ENCODE data around the gene EFTUD2.

EFTUD2 gene

DNA sequence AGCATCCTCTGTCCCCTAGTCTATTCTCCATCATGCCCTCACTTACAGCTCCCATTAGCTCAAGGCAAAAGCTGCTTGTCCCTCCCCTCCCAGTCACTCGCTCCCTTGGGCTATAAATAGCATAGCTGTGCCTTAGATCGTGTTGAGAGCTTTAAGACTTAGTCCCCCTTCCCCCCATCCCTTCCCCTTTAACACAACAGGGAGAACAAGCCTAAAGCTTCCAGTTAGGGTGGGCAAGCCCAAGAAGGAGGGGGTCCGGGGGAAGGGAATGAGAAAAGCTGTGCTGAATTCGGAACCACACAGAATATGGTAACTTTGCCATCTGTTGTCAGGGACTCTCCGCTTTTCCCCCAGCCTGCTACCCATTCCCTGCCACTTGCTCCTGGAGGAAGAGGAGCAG lies 56.5 kb downstream of the EFTUD2 start:
- H3K4me3 ChIP-seq (ENCODE audit: low read depth, low read length): no peak overlapping the region
- TF ChIP-seq, protein P1, sequence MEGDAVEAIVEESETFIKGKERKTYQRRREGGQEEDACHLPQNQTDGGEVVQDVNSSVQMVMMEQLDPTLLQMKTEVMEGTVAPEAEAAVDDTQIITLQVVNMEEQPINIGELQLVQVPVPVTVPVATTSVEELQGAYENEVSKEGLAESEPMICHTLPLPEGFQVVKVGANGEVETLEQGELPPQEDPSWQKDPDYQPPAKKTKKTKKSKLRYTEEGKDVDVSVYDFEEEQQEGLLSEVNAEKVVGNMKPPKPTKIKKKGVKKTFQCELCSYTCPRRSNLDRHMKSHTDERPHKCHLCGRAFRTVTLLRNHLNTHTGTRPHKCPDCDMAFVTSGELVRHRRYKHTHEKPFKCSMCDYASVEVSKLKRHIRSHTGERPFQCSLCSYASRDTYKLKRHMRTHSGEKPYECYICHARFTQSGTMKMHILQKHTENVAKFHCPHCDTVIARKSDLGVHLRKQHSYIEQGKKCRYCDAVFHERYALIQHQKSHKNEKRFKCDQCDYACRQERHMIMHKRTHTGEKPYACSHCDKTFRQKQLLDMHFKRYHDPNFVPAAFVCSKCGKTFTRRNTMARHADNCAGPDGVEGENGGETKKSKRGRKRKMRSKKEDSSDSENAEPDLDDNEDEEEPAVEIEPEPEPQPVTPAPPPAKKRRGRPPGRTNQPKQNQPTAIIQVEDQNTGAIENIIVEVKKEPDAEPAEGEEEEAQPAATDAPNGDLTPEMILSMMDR (IDR thresholded peaks at IDR 0.05; ENCODE audit: control insufficient read depth, extremely low read depth, insufficient read depth): no peak

DNA sequence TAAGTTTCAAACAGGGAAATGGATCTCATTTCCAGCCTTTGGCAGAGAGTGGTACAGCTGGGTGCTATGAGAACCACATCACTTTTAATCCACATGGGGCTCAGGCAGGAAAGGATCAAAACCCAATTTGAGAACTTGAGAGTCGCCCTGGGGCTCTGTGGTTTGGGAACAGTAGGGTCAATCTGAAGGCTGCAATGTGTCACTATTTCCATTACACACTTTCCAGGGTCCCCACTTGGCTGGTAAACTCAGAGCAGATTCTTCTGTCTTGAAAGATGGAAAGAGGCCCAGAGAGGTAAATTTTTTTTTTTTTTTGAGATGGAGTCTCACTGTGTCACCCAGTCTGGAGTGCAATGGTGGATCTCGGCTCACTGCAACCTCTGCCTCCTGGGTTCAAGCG lies 58.3 kb downstream of the EFTUD2 start:
- no peak overlapping the region for H3K4me3 ChIP-seq (ENCODE audit: low read depth, low read length)
- DNase-seq (ENCODE audit: low read depth): no peak
- TF ChIP-seq, protein P1 (IDR thresholded peaks at IDR 0.05; ENCODE audit: control insufficient read depth, extremely low read depth, insufficient read depth): no peak

More for the DNA sequence above, 56.5 kb downstream of the EFTUD2 start:
- no peak for DNase-seq (ENCODE audit: low read depth)

DNA sequence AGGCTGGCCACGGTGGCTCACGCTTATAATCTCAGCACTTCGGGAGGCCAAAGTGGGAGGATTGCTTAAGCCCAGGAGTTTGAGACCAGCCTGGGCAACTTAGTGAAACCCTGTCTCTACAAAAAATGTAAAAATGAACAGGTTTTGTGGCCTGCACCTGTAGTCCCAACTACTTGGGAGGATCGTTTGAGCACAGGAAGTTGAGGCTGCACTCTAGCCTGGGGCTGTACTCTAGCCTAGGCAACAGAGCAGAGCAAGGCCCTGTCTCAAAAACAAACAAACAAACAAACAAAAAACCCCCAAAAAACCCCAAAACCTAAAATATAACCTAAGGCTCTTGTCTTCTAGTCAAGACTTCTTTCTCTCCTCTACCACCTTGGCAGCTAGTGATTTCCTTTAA lies 59.0 kb downstream of the EFTUD2 start:
- TF ChIP-seq, protein P1 (IDR thresholded peaks at IDR 0.05; ENCODE audit: control insufficient read depth, extremely low read depth, insufficient read depth): no peak
- DNase-seq (ENCODE audit: low read depth): no peak
- no peak overlapping the region for H3K4me3 ChIP-seq (ENCODE audit: low read depth, low read length)

DNA sequence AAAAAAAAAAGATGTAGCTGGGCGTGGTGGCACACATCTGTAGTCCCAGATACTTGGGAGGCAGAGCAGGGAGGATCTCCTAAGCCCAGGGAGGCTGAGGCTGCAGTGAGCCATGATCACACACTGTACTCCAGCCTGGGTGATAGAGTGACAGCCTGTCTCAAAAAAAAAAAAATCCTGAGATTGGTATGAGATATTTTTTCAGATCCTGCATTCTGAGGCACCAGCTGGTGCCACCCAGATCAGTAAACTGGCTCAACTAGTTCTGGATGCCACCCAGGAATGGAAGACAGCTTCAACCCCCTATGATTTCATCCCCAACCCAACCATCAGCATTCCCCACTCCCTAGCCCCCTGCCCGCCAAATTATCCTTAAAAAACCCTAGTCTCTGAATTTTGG lies 62.0 kb downstream of the EFTUD2 start:
- DNase-seq (ENCODE audit: low read depth): no peak
- H3K4me3 ChIP-seq (ENCODE audit: low read depth, low read length): no peak overlapping the region
- TF ChIP-seq, protein P1 (IDR thresholded peaks at IDR 0.05; ENCODE audit: control insufficient read depth, extremely low read depth, insufficient read depth): no peak

DNA sequence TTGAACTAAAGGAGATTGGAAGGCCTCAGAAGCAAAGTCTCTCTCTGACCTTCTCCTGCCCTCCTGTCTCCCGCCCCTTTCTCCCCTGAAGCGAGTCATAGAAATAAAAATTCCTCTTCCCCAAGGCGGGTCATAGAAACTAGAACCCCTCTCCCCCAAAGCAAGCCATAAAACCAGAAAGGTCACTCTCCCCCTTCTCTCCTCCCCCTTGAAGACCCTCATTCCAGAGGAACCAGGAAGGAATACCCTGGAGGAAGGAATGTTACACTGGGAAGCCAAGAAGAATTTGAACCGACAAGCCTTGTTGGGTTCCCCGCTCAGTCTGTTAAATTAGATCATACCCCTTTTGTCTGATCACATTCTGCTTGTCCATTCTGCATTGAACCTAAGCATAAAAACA lies 66.4 kb downstream of the EFTUD2 start:
- TF ChIP-seq, protein P1 (IDR thresholded peaks at IDR 0.05; ENCODE audit: control insufficient read depth, extremely low read depth, insufficient read depth): no peak
- H3K4me3 ChIP-seq (ENCODE audit: low read depth, low read length): no peak overlapping the region
- no peak for DNase-seq (ENCODE audit: low read depth)

DNA sequence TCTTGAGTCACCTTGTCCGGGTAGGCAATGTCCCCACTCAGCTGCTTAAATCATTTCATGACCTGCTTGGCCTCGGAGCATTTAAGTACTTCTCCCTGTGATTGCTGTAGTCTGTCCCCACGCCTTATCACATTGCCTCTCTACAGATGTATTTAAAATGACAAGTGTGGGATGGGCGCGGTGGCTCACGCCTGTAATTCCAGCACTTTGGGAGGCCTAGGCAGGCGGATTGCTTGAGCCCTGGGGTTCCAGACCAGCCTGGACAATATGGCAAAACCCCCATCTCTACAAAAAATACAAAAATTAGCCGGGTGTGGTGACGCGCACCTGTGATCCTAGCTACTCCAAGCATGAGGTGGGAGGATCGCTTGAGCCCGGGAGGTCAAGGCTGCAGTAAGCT lies 67.9 kb downstream of the EFTUD2 start:
- DNase-seq (ENCODE audit: low read depth): no peak
- TF ChIP-seq, protein P1 (IDR thresholded peaks at IDR 0.05; ENCODE audit: control insufficient read depth, extremely low read depth, insufficient read depth): no peak
- no peak overlapping the region for H3K4me3 ChIP-seq (ENCODE audit: low read depth, low read length)

All from LNCaP clone FGC (cell line).